Measurements from ENCODE around the gene CTDNEP1.
"Not testable (repeated sequence)": the region's sequence is repeated elsewhere in the genome, so short reads cannot be mapped to it uniquely, and the experiment has no call there.

The CTDNEP1 gene

GRCh38 chr17:7243838-7244237 lies 7.7 kb downstream of the CTDNEP1 start:
- not testable (repeated sequence) for DNase-seq

- no peak for DNase-seq
Measured at GRCh38 chr17:7243453-7243729, 8.1 kb downstream of the CTDNEP1 start.

- DNase-seq = peak; percentile 90
Measured at GRCh38 chr17:7242717-7243452, 8.6 kb downstream of the CTDNEP1 start.

DNA sequence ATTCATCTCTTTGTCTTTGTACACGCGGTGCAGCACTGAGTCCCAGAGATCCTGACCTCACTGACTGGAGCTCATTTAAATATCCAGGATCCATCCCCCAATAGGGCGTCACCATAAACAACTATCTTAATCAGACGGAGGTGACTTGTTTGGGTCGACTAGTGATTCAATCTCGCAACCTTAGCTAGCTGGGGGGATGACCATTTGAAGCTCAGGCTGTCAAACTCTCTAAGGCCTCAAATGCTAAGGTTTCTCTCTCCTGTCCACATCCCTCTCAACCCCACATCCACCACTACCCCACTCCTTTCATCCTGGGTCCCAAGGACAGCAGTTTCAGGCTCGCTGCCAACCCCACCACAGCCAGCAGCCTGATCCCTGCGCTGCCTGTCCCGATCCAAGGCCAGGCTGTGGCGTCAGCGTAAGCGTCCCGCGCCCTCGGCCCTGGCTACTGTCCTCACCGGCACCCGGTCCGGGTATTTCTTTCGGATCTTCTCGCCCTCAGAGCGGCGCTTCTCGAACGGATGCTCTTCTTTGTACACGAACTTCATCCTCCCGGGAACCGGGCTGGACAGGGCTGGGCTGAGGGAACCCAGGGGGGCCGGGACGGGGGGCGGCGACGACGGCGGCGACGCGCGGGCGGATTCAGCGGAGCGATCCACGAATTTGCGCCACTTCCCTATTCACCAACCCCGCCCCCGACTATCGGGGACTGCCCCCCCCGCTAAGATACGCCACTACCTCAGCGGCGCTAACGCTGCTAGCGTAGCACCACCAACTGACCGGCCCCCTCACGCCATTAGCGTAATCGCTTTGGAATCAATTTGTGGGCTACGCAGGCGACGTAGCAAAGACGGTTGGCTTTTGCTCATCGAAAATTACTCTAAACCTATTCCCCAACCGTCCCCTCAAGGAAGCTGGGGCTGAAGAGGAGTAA lies 9.5 kb downstream of the CTDNEP1 start, which contains the start of gene GABARAP:
TSS of gene GABARAP (minus strand) at position 667 of the 934 bp plus-strand sequence. CDS start at position 548, 119 bp downstream.
- DNase-seq = peak; percentile 90

- DNase-seq = no peak
Measured at GRCh38 chr17:7241090-7241733, 10.3 kb downstream of the CTDNEP1 start.

- DNase-seq = no peak
Measured at GRCh38 chr17:7240375-7240774, 11.2 kb downstream of the CTDNEP1 start.

DNA sequence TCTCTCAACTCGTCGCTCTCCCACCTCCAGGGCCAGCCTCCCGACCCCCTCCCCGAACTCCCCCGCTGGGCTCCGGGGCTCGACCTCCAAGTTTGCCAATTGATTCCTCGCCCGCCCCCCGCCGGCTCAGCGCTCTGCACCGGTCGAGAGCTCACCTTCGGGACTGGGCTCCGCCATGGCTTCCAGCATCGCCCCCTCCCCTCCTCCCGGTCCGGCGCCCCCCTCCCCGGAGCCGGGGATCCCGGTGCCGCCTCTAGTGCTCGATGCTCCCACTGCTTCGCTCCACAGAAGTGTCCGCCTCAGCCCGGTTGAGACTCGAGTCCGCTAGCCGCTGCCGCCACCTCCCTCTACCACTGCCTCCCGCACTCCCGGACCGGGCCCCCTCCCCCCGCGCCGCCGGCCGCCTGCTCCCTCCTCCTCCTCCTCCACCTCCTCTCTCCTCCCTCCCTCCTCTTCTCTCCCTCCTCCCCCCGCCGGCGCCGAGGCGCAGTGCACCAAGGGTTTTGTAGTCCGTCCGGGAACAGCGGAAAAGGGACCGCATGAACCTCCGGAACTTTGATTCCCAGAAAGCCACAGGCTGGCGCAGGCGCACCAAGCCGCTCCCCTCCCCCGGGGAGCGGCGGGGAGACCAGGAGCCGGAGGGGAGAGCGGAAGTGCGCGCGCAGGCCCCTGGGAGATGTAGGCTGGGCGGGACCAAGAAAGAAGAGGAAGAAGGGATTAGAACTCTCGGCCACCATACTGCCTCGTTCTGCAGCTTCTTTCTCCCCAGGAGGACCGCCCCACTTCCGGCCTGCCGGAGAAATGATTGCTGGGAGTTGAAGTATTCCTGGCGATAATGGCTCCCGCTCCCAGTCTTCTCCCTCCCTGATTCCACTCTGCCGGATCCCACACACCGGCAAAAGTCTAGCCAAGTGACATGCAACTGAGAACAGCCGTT lies 12.2 kb downstream of the CTDNEP1 start, which contains the start of gene PHF23:
TSS of gene PHF23 (minus strand) at position 367 of the 937 bp plus-strand sequence. CDS start at position 189, 178 bp downstream.
- peak; percentile 96 for DNase-seq

GRCh38 chr17:7238420-7239090 lies 13.0 kb downstream of the CTDNEP1 start:
- no peak for DNase-seq

DNA sequence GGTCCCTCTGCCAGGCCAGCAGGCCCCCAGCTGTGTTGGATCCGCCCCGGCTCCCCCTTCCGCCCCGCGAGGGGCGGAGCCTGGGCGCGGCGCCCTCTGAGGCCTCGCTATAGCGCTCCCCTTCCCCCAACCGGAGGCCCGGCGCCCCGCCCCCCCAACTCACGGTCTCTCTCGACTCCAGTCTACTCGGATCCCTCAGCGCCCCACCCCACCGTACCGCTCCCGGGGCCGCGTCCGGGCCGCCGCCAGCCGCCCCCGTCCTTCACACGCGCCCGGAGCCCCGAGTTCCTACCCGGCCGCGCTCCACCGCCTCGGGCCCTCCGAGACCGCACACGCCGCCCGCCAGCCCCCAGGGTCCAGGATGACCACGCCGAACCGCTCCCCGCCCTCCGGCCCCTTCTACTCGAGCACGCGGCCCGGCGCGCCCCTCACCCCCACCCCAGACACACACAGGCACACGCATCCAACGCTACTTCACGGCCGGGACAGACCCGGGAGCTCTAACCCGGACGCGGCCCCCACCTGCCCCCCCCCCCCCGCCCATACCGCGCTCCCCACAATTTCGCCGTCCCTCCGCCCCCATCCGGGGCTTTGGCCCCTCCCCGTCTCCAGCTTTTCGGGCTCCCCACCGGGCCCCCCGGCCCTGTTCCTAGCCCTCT lies 13.6 kb downstream of the CTDNEP1 start:
- peak; percentile 75 for DNase-seq

GRCh38 chr17:7237266-7237760 lies 14.2 kb downstream of the CTDNEP1 start:
- no peak for DNase-seq

GRCh38 chr17:7236808-7237207 lies 14.7 kb downstream of the CTDNEP1 start:
- no peak for DNase-seq

GRCh38 chr17:7235693-7236665 lies 15.6 kb downstream of the CTDNEP1 start:
- DNase-seq = no peak

DNA sequence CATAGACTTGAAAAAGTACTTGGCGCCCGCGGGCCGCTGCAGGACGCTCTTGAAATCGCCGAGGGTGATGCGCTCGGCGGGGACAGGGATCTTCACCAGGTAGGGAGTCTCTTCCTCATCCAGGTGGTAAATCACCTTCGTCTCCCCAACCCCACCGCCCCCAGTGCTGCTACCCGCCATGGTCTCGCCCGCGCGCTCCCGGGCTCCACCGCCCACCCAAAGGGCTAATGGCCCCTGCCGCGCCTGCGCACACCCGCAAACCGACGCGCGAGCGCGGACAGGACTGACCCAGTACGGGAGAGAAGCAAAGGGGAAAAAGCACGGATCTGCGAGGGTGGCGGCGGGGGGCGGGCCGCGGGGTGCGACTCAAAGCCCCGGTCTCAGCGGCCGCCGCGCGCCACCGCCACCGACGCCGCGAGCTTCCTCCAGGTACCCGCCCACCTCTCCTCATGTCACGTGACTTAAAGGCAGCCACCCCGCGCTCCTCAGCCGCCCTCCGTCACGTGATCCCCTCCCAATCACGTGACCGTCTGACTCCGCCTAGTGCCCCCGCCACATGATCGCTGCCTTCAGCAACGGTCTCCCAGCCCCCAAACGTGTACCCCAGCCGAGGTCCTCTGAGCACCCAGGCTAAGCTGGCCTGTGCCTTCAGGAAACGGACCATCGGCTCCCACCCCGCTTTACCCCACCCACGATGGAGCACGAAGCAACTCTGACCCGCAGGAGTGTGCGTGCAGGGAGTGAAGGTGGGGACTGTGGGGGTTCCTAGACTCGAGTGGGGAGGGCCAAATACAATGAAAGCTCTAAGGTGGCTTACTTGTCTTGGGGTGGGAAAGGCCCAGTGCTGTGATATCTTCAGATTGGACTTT lies 17.2 kb downstream of the CTDNEP1 start, which contains the start of gene DVL2:
TSS of gene DVL2 (minus strand) at position 435 of the 869 bp plus-strand sequence. CDS start at position 180, 255 bp downstream.
- DNase-seq = peak; percentile 91

- DNase-seq = no peak
Measured at GRCh38 chr17:7233701-7234082, 17.8 kb downstream of the CTDNEP1 start.

- DNase-seq = no peak
Measured at GRCh38 chr17:7232114-7232513, 19.4 kb downstream of the CTDNEP1 start.

- DNase-seq = no peak
Measured at GRCh38 chr17:7229504-7229903, 22.0 kb downstream of the CTDNEP1 start.

GRCh38 chr17:7228920-7229319 lies 22.6 kb downstream of the CTDNEP1 start:
- DNase-seq = no peak

All from activated CD4-positive, alpha-beta T cell treated with anti-CD3 and anti-CD28 coated beads for 1 hour (primary cell).